NOMO-1 treated with dmso at 0.1 percent for 144 hours (cell line): Measurements from ENCODE around the gene MLX.

Source experiments
- DNase-seq: peaks from one replicate; lab custom pipeline; 2025; ENCODE audit not compliant: unreplicated experiment; lab: John Stamatoyannopoulos, UW

Gene MLX

GRCh38 chr17:42566883-42567573 is at the start of gene MLX:
TSS of gene MLX (plus strand) at chr17:42567100. CDS start at chr17:42567125, 25 bp downstream.
- DNase-seq: peak; percentile 86

DNA sequence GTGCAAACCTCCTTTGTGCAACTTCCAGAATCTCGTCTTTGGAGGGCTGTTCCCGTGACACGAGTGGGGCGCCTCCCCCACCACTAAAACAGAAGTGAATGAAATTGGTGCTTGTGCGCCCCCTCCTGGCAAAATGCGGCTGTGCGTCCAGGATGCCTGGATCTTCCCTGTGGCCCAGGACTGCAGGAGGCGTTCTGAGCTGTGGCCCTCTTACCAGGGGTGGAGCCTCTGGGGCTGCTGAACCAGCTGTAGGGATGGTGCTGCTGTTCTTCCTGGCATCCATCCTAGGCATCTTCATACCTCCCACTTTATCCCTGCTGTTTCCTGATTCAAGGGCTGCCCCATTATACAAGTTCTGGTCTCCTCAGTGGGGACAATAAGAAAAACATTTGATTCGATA is 49.4 kb upstream of the MLX start:
- peak; percentile 45 for DNase-seq

GRCh38 chr17:42518046-42518754 is 48.7 kb upstream of the MLX start:
- peak; percentile 30 for DNase-seq

DNA sequence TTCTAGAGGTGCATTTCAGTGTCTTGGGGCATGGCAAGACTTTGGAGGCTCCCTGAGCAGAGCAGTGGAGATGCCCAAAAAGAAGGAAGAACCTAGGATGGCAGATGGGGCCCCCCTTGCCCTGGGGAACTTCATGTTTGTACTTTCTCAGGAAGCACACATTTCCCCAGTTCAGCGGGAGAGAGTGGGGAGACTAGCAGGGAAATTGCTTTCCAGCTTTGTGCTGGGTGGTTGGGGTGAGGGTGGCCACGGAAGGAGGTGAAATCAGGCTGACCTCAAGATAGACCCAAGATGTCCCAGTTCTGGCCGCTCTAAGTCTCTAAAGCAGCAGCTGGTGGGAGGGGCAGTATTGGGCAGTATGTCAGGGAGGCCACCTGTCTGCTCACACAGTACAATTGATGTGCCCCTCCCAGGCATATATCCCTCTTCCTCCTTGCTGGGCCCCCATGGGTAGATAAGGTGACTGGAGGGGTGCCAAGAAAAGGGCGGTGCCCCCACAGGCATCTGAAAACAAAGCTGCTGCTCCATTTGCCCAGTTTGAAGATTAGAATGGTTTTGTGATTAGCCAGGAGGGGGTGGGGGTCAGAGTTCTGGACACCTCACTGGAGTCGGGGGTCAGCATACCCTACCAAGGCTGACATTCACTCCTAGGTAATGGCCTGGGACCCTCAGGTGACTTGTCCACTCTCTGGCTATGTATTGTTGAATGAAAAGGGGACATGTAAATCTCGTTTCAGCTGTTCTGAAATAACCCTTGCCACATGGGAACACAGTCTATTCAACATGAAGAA is 48.0 kb upstream of the MLX start:
- no peak for DNase-seq

- DNase-seq: no peak
Observed at GRCh38 chr17:42519546-42520491, 47.1 kb upstream of the MLX start.

GRCh38 chr17:42520540-42520951 is 46.4 kb upstream of the MLX start:
- DNase-seq: no peak

DNA sequence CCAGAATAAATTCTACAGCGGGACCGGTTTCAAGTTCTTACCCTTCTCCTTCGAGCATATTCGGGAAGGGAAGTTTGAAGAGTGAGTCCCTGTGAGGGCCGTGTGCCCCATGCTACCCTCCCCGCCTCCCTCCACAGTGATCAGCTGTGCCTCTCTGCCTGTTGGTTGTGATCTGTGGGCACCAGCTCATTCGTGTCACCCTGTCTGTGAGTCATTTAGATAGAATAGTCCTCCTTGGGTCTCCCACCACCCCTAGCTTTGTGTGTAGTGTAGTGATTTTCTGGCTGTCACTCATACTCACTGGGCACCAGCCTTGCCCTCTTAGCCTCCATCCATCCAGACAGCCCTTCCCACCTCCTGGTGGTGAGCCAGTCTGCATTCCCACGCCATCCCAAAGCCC is 45.9 kb upstream of the MLX start:
- no peak for DNase-seq

DNA sequence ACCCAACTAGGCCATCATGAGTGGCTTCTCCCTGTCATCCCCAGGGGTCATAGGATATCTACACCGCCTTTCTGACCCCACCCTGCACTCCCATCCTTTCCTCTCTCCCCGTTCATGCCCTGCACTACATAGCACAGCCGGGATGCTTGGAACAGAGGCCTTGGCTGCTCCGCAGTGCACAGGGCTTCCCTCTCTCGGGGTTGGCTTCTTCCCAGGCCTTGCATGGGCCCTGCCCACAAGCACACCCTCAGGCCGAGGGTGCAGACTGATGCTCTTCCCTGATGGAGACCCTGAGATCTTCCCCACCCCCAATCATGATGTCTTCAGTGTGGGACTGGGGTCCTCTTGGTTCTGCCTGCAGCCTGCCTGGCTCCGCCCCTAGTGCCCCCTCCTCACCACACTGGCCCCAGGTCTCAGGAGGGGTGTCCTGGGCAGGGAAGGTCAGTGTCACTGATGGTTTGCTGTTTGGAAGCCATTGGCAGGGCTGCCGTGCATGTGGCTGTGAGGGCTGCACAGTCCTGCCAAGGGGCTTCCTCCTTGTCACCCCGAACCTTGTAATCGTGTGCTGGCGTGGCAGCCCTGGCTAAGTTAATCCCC is 45.1 kb upstream of the MLX start:
- DNase-seq: no peak

DNA sequence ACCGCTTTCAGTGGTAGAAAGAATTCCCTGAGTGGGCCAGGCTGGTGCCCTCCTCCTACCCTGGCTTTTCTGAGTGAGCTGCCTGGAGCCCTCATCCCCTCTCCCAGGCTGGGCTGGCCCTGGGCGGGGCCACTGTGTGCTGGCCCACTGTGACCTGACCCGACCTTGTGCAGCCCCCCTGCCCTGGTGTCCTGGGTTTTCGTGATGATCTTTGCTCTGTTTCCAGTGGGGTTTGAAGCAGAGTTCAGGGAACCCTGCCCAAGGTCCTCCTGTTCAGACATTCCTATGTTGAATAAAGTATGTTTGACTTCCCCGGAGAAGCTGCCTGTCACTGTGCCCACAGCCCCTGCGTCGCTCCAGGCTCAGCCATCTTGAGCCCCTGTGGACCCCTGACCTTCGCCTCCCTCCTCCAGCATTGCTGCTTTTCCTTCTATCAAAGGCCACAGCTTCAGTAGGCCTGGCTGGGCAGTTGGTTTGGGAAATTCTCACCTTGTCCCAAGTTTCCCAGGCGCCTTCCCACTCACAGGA is 44.6 kb upstream of the MLX start:
- no peak for DNase-seq

GRCh38 chr17:42522798-42523278 is 44.1 kb upstream of the MLX start:
- DNase-seq: no peak

- DNase-seq: no peak
Observed at GRCh38 chr17:42525221-42525620, 41.7 kb upstream of the MLX start.

DNA sequence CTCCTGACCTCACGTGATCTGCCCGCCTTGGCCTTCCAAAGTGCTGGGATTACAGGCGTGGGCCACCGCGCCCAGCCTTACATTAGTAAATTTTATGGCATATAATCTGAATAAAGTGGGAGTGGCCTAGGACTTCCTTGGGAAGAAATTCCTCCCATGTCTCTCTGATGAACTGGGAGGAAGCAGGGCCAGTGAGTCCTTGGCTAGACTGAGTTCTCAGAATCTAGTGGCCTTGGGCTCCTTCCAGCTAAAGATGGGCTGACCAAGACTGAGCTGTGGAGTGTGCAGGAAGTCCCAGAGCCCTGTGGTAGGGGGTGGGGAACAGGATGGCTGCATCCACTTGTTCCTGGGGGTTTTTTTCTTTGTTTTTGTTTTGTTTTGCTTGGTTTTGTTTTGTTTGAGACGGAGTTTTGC is 40.9 kb upstream of the MLX start:
- no peak for DNase-seq

GRCh38 chr17:42527932-42528331 is 39.0 kb upstream of the MLX start:
- no peak for DNase-seq

- no peak for DNase-seq
Observed at GRCh38 chr17:42529061-42529460, 37.8 kb upstream of the MLX start.

- DNase-seq: no peak
Observed at GRCh38 chr17:42530952-42531454, 35.9 kb upstream of the MLX start.

DNA sequence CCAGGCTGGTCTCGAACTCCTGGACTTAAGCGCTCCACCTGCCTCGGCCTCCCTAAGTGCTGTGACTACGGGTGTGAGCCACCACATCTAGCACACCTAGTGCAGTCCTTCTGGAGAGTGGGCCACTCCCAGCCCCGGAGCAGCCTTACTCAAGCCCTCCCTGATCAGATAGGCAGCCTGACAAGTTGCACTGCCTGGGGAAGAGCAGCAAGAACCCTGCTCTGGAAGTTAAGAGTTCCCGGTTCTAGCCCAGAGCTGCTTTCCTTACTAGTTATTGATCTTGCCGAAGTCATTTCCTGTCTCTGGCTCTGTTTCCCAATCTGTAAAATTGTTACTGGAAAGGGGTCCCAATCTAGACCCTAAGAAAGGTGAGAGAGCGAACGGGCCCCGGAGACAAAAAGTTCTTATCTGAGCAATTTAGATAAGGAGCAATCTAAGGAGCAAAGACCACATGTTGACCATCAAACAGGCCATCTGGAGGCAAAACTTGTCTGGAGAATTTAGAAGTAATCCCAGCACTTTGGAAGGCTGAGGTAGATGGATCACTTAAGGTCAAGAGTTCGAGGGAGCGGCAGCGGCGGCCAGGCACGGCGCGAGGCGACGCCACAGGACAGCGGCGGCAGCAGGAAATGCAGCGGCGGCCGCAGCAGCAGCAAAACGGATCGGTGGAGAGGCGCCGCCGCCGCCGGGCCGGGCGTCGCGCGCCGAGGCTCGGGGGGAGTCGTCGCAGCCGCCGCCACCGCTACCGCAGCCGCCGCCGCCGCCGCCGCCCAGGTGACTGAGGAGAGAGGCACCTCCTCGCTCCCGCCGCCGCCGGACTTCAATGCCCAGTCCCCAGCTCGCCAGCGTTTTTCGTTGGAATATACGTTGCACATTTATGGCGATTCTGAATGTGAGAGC is 35.2 kb upstream of the MLX start:
- DNase-seq: peak; percentile 21

- DNase-seq: no peak
Observed at GRCh38 chr17:42535155-42536047, 31.5 kb upstream of the MLX start.

- peak; percentile 77 for DNase-seq
Observed at GRCh38 chr17:42536048-42536371, 30.9 kb upstream of the MLX start, which contains the start of gene NAGLU. TSS of gene NAGLU (plus strand) at chr17:42536241. CDS start at chr17:42536273, 32 bp downstream.
